ENCODE measurements around the gene ZNF804A.

Gene ZNF804A

DNA sequence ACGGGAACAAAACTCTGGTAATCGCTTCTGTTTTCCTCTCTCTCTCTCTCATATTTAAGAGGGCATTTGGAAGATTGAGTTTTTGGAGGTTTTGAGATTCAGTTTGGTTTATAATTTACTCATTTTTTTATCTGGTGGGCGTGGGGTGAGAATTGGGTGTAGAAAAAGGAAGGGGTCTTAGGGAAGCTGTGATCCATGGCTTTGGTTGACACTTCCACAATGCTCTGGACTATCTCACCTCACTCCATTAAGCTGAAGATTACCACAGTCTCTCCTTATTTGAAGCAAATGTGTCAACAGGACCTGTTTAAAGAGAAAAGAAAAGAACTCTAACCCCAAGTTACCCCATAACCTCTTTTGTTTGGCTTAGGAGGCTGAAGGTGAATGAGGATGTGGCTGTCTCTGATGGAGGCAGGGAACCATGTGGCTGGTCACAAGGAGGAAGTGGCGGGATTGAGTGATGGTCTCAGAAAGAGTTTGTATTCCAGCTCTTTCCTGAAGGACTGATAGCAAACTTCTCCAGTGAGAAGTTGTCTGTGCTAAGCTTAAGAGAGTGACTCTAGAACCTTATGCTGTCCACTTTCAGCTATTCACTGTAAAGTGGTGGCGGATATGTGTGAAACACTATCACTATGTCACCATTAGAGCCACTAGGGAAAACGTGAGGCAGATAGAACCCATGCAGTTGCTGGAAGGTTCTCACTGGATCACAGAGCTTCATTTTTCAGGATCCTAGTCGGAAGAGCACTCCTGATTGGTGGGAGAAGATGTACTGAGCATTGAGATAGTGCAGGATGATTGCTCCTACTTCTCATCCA lies 934 bp downstream of the ZNF804A start:
- ChIA-PET CTCF (interaction anchor here (1.6 kb wide), 1 partner anchor 12 kb away, joined by 7 read pairs; no protein-coding TSS in a partner anchor), POLR2A (no interaction called here)
- DNase-seq (ENCODE audit: extremely low spot score) = no peak
- TF ChIP-seq, protein P1, sequence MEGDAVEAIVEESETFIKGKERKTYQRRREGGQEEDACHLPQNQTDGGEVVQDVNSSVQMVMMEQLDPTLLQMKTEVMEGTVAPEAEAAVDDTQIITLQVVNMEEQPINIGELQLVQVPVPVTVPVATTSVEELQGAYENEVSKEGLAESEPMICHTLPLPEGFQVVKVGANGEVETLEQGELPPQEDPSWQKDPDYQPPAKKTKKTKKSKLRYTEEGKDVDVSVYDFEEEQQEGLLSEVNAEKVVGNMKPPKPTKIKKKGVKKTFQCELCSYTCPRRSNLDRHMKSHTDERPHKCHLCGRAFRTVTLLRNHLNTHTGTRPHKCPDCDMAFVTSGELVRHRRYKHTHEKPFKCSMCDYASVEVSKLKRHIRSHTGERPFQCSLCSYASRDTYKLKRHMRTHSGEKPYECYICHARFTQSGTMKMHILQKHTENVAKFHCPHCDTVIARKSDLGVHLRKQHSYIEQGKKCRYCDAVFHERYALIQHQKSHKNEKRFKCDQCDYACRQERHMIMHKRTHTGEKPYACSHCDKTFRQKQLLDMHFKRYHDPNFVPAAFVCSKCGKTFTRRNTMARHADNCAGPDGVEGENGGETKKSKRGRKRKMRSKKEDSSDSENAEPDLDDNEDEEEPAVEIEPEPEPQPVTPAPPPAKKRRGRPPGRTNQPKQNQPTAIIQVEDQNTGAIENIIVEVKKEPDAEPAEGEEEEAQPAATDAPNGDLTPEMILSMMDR (IDR thresholded peaks at IDR 0.05; ENCODE audit: control extremely low read depth, extremely low read depth, low read depth, missing control alignments) = no peak

GRCh38 chr2:184599872-184600222 lies 1.5 kb downstream of the ZNF804A start:
- DNase-seq (ENCODE audit: extremely low spot score) = no peak
- POLR2A ChIA-PET = no interaction called here
- CTCF ChIA-PET = interaction anchor here (1.6 kb wide), 1 partner anchor 11 kb away, joined by 7 read pairs; no protein-coding TSS in a partner anchor

DNA sequence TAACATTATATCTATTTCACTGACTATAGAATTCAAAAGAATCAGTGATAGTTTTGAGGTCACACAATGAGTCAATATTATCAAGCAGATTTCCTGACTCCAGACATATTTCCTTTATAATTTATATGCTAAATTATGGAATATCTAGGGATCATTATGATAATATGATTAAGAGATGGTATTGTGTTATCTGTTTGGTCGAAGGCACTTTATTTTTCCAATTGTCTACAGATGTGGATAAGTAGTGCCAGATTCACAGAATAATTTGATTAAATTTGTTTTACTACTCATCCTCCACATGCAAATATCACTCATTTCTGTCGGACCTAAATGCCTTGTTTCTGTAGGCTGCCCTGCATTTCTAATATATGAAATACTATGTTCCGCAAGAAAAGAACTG lies 4.4 kb downstream of the ZNF804A start:
- TF ChIP-seq, protein P1 (IDR thresholded peaks at IDR 0.05; ENCODE audit: control extremely low read depth, extremely low read depth, low read depth, missing control alignments) = no peak
- ChIA-PET CTCF (no interaction called here), POLR2A (no interaction called here)
- no peak for DNase-seq (ENCODE audit: extremely low spot score)

More at GRCh38 chr2:184599872-184600222, 1.5 kb downstream of the ZNF804A start:
- TF ChIP-seq, protein P1 (IDR thresholded peaks at IDR 0.05; ENCODE audit: control extremely low read depth, extremely low read depth, low read depth, missing control alignments) = no peak

DNA sequence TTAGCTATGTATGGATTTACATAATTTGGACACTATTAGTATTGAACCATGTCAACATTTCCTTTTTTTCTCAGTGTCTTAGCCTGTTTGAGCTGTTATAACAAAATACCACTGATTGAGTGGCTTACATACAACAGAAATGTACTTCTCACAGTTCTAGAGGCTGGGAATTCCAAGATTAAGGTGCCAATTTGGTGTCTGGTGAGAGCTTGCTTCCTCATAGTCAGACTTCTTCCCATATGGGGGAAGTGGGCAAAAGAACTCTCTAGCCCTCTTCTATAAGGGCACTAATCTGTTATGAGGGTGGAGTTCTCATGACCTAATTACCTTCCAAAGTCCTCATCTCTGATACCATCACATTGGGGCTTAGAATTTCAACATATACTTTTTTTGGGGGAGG lies 12.6 kb downstream of the ZNF804A start:
- no peak for DNase-seq (ENCODE audit: extremely low spot score)
- POLR2A ChIA-PET = no interaction called here
- CTCF ChIA-PET = interaction anchor here (1.2 to 2.0 kb wide), 3 partner anchors 10 to 70 kb away, joined by 4 to 7 read pairs (median 4); no protein-coding TSS in a partner anchor
- TF ChIP-seq, protein P1 (IDR thresholded peaks at IDR 0.05; ENCODE audit: control extremely low read depth, extremely low read depth, low read depth, missing control alignments) = no peak

DNA sequence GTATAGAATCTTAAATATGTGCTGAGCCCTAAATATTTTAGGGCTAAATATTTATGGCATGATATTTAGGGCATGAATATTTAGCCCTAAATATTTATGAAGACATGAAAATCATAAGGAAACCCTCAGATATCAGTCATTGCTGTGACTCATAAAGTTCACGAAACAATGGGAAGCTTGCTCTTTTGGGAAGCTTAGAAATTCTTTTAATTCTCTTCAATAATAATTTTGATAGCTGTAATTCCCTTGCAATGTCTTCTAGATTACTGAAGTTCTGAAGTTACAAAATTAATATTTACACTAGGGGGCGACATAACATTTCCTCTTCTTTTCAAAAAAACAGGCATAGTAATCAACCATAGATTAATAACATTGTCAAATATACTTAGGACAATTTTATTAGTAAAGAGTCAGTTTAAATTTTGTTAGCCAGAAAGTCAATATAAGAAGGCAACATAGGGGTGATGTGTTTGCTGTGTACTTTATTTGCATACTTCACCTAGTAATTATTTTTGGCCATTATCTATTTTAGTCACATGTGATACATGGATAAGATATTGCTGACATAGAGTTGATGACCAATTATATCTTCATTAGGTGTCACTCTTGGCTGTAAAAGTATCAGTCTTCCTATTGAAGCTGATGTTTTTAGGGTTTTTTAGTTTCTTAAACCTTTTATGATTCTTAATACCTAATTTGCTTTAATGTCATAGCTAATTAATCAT lies 13.2 kb downstream of the ZNF804A start:
- TF ChIP-seq, protein P1 (IDR thresholded peaks at IDR 0.05; ENCODE audit: control extremely low read depth, extremely low read depth, low read depth, missing control alignments) = peak; percentile 35

GRCh38 chr2:184620367-184620766 lies 22.0 kb downstream of the ZNF804A start:
- no peak for DNase-seq (ENCODE audit: extremely low spot score)
- TF ChIP-seq, protein P1 (IDR thresholded peaks at IDR 0.05; ENCODE audit: control extremely low read depth, extremely low read depth, low read depth, missing control alignments) = no peak
- ChIA-PET POLR2A (no interaction called here), CTCF (no interaction called here)

More for the DNA sequence above, 13.2 kb downstream of the ZNF804A start:
- POLR2A ChIA-PET = no interaction called here
- DNase-seq (ENCODE audit: extremely low spot score) = no peak
- CTCF ChIA-PET = interaction anchor here (1.2 to 2.0 kb wide), 4 partner anchors 10 to 69 kb away, joined by 4 to 7 read pairs (median 4); no protein-coding TSS in a partner anchor
